Sigmoid colon (tissue), 7 donors: ENCODE measurements around the gene GPC6. TPM values are rescaled to one million over a fixed set of nuclear protein-coding genes. Genes with fewer than 3 reads are reported as not detected.

Source experiments
- DNase-seq: peaks from one replicate; pipeline ENCODE4 v3.0.0-alpha.2; 2019
- H3K27ac ChIP-seq, 4 donors: fragments of 200-600 bp; sonication (generic); one replicate each; pipeline ENCODE4 v1.5.1; 2016 to 2019; ENCODE audit warnings: mild to moderate bottlenecking in 1 of 4
- H3K27me3 ChIP-seq, 3 donors: fragments of 200-600 bp; sonication (generic); one replicate each; pipeline ENCODE4 v1.5.1; 2019; ENCODE audit warnings: mild to moderate bottlenecking in 1 of 3
- H3K36me3 ChIP-seq, 4 donors: fragments of 200-600 bp; sonication (generic); one replicate each; pipeline ENCODE4 v1.5.1; 2016 to 2019
- H3K4me1 ChIP-seq, 4 donors: fragments of 200-600 bp; sonication (generic); one replicate each; pipeline ENCODE4 v1.5.1; 2017 to 2019
- H3K4me3 ChIP-seq, 4 donors: fragments of 200-600 bp; sonication (generic); one replicate each; pipeline ENCODE4 v1.5.1; 2017 to 2019; ENCODE audit warnings: mild to moderate bottlenecking in 2 of 4, moderate library complexity in 1 of 4
- H3K9me3 ChIP-seq, 4 donors: fragments of 200-600 bp in 3 of 4; sonication (generic) in 3 of 4; one replicate each; pipeline versions ENCODE4 v1.5.1 to v1.6.1; 2013 to 2019
- EP300 ChIP-seq, 4 donors: sonication (generic); formaldehyde crosslinking; IDR thresholded peaks; one replicate each; pipeline ENCODE4 v1.6.1; 2017; ENCODE audit warnings: antibody characterized with exemption in 4 of 4
- POLR2A ChIP-seq, 2 donors: fragments of 450-650 bp; IDR thresholded peaks; one replicate each; pipeline ENCODE4 v1.6.1; 2016; ENCODE audit warnings: antibody characterized with exemption in 2 of 2, mild to moderate bottlenecking in 2 of 2, moderate library complexity in 2 of 2
- POLR2AphosphoS5 ChIP-seq, 4 donors: sonication (generic); formaldehyde crosslinking; IDR thresholded peaks; one replicate each; pipeline ENCODE4 v1.6.1; 2017; ENCODE audit warnings: antibody characterized with exemption in 4 of 4
- WGBS, 2 donors: extraction: QIAGEN DNeasy Blood & Tissue Kit; methylation state at CpG; one replicate each; pipeline ENCODE4 v1.1.7; 2013; 5-methylcytosine and 5-hydroxymethylcytosine counted together
- intact Hi-C: fragments of 100-400 bp; cut with DNase I; formaldehyde crosslinking; loops from one replicate; pipeline ENCODE4 v1.15.1; 2023
- polyA plus RNA-seq, 3 donors: library from polyadenylated mRNA; stranded (reverse); fragments of 200-250 nt; gene quantifications; one replicate each; pipeline ENCODE4 v1.2.3, GENCODE V29; 2013
- total RNA-seq, 4 donors: library from RNA; depleted of rRNA; stranded (reverse); fragments of >200 nt; gene quantifications; one replicate each; pipeline ENCODE4 v1.1.0, GENCODE V29; 2016
- TF ChIP-seq, protein P1 (sequence below), 4 experiments: fragments of 450-650 bp in 3 of 4; fragments of 200-600 bp in 1 of 4; IDR thresholded peaks; one replicate each; pipeline ENCODE4 v1.5.1; 2016 to 2019; ENCODE audit warnings: antibody characterized with exemption in 4 of 4, mild to moderate bottlenecking in 3 of 4, moderate library complexity in 2 of 4
- donor health status: healthy with polysubstance abuse.
- donor health status: Bipolar disorder and iron deficiency.
- donor health status: healthy.

GPC6 gene
- total and polyA plus RNA-seq, 7 donors = 0.23 to 27.5 (median 14.4) TPM

DNA sequence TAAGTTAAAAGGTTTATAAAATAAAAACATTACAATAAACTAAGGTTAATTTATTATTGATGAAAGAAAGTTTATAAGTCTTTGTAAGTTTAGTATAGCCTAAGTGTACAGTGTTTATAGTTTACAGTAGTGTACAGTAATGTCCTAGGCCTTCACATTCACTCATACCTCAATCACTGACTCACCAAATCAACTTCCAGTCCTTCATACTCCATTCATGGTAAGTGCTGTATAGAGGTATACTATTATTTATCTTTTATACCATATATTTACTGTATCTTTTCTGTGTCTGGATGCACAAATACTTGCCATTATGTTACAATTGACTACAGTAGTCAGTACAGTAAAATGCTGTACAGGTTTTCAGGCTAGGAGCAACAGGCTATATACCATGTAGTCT is 490.0 kb downstream of the GPC6 start:
- H3K36me3 ChIP-seq = no peaks in the 10 kb centered on the region
- intact Hi-C loops = no loop called here
- H3K27me3 ChIP-seq = no peaks in the 10 kb centered on the region
- DNase-seq = no peak
- no peak for TF ChIP-seq POLR2AphosphoS5 (IDR thresholded peaks at IDR 0.05)
- no peak for TF ChIP-seq EP300 (IDR thresholded peaks at IDR 0.05)
- peaks cover 0 to 4% (median 0%) of the 10 kb centered on the region in 4 donors for H3K9me3 ChIP-seq
- no peak overlapping the region for H3K4me3 ChIP-seq
- no peaks in the 10 kb centered on the region for H3K4me1 ChIP-seq
- H3K27ac ChIP-seq = no peak overlapping the region

DNA sequence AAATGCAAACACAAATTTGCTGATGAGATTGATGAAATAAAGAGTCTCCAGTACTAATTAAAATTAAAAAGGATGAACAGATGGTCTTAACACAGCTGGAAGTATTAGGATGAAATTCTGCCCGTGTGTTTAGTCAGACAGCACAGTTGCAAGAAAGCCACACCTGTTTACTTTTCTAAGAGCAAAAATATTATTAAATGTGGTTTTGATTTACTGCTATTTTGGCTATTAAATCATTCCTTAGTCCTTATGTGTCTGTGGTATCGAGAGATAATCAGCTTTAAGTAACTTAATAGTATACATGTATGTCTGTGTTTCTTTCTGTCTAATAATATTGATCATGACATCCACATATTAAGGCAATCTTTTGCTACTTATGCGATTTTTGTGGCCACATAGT is 494.9 kb downstream of the GPC6 start:
- H3K27ac ChIP-seq = no peak overlapping the region

DNA sequence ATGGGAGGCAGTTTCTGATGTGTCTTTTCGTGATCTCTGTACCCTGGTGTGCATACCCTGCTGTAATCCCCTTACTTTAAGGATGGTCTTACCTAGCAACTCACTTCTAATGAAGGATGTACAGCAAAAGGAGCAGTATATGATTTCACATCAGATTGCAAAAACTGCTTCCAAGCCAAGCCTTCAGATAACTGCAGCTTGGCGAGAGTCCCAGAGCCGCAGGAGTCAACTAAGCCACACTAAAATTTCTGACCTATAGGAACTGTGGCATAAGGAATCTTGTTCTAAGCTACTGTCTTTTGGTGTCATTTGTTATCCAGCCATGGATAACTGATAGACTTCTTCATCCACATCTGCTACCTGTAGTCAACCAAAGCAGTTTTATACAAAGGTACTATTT is 496.7 kb downstream of the GPC6 start:
- TF ChIP-seq, protein P1, sequence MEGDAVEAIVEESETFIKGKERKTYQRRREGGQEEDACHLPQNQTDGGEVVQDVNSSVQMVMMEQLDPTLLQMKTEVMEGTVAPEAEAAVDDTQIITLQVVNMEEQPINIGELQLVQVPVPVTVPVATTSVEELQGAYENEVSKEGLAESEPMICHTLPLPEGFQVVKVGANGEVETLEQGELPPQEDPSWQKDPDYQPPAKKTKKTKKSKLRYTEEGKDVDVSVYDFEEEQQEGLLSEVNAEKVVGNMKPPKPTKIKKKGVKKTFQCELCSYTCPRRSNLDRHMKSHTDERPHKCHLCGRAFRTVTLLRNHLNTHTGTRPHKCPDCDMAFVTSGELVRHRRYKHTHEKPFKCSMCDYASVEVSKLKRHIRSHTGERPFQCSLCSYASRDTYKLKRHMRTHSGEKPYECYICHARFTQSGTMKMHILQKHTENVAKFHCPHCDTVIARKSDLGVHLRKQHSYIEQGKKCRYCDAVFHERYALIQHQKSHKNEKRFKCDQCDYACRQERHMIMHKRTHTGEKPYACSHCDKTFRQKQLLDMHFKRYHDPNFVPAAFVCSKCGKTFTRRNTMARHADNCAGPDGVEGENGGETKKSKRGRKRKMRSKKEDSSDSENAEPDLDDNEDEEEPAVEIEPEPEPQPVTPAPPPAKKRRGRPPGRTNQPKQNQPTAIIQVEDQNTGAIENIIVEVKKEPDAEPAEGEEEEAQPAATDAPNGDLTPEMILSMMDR (IDR thresholded peaks at IDR 0.05) = no peak
- no peak overlapping the region for H3K4me3 ChIP-seq
- H3K36me3 ChIP-seq = no peaks in the 10 kb centered on the region
- intact Hi-C loops = no loop called here
- WGBS, 2 donors = 76 to 80% methylated on average over 3 of the region's 3 CpGs
- peaks cover 0 to 9% (median 0%) of the 10 kb centered on the region in 4 donors for H3K4me1 ChIP-seq
- H3K27ac ChIP-seq = no peak overlapping the region
- H3K9me3 ChIP-seq = no peaks in the 10 kb centered on the region
- DNase-seq = no peak
- H3K27me3 ChIP-seq = no peaks in the 10 kb centered on the region

More for the DNA sequence above, 494.9 kb downstream of the GPC6 start:
- Histone ChIP-seq H3K9me3 (no peaks in the 10 kb centered on the region), H3K36me3 (no peaks in the 10 kb centered on the region), H3K4me3 (no peak overlapping the region), H3K27me3 (no peaks in the 10 kb centered on the region), H3K4me1 (peaks cover 0 to under 1% (median 0%) of the 10 kb centered on the region in 4 donors)
- 41% methylated on average over 3 of the region's 3 CpGs for WGBS, 2 donors
- intact Hi-C loops = no loop called here
- DNase-seq = no peak
- TF ChIP-seq POLR2A (IDR thresholded peaks at IDR 0.05) (no peak), EP300 (IDR thresholded peaks at IDR 0.05) (no peak), POLR2AphosphoS5 (IDR thresholded peaks at IDR 0.05) (no peak)
- TF ChIP-seq, protein P1 (IDR thresholded peaks at IDR 0.05) = no peak

DNA sequence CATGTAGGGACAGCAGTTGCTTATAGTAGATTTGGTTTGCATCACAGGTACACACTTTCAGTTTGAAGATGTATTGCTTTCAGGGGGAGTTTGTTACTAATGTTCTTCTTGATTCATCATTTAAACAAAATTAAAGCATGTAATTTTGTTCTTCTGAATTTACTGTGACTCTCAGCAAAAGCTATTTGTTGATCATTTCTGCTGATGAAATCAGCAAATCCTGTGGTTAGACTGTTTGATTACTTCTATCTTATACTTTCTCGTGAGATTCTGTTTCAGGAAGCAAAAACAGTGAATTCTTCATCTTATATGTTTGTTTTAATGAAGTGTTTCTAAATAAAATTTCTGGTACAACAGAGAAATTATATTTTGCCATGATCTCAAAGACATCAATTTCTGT is 497.6 kb downstream of the GPC6 start:
- 78 to 80% methylated on average over 1 of the region's 1 CpG for WGBS, 2 donors
- peaks cover 0 to 9% (median 0%) of the 10 kb centered on the region in 4 donors for H3K4me1 ChIP-seq
- DNase-seq = no peak
- intact Hi-C loops = no loop called here
- no peaks in the 10 kb centered on the region for H3K9me3 ChIP-seq
- TF ChIP-seq EP300 (IDR thresholded peaks at IDR 0.05) (no peak), POLR2A (IDR thresholded peaks at IDR 0.05) (no peak), POLR2AphosphoS5 (IDR thresholded peaks at IDR 0.05) (no peak)
- TF ChIP-seq, protein P1 (IDR thresholded peaks at IDR 0.05) = no peak
- H3K36me3 ChIP-seq = no peaks in the 10 kb centered on the region
- no peaks in the 10 kb centered on the region for H3K27me3 ChIP-seq
- no peak overlapping the region for H3K27ac ChIP-seq
- H3K4me3 ChIP-seq = no peak overlapping the region

DNA sequence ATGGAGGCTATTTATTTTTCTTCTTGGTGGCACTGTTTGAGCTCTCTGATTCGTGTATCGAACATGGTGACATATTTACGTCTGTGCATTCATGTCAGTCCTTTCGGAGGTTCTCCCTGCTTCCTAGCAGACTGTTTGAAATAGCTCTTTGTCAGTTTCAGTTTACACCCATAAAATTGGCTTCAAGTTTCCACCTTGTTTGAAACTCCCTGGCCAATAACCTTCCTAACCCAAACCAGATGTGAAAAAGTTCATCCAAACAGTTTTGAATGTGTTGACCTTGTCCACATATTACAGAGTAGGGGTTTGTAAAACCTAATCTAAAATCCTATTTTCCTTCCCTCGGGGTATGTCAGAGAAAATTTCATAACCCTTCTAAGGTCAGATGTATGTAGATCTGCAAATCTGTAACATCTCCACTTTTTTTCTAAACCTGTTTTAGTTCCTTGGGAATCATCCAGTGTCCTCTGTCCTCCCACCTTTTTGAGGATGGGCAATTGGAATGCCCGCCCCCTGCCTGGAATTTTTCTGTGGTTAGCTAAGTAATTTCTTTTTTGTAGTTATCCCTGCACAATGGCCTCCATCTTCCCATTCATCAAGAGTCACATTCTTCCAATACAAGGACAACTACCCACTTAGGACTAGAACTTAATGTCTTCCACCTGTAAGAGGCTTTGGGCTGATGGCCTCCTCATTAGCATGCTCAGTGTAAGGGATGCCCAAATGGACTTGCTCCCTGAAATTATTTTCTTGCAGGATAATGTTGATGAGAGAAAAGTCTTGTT is 499.8 kb downstream of the GPC6 start:
- intact Hi-C loops = no loop called here
- 68 to 72% methylated on average over 6 of the region's 6 CpGs for WGBS, 2 donors
- no peak overlapping the region for H3K4me3 ChIP-seq

More for the DNA sequence above, 499.8 kb downstream of the GPC6 start:
- peaks cover 0 to 9% (median 0%) of the 10 kb centered on the region in 4 donors for H3K4me1 ChIP-seq
- no peaks in the 10 kb centered on the region for H3K9me3 ChIP-seq
- H3K27ac ChIP-seq = no peak overlapping the region
- TF ChIP-seq EP300 (IDR thresholded peaks at IDR 0.05) = no peak
- TF ChIP-seq POLR2A (IDR thresholded peaks at IDR 0.05) = no peak
- no peak for TF ChIP-seq POLR2AphosphoS5 (IDR thresholded peaks at IDR 0.05)
- TF ChIP-seq, protein P1 (IDR thresholded peaks at IDR 0.05) = no peak
- no peak for DNase-seq
- H3K27me3 ChIP-seq = no peaks in the 10 kb centered on the region
- H3K36me3 ChIP-seq = no peaks in the 10 kb centered on the region
